GM23338 (cell line): ENCODE results near the gene HOXD4. TPM values are rescaled to one million over a fixed set of nuclear protein-coding genes. Genes with fewer than 3 reads are reported as not detected.
A peak's percentile ranks its signal among the peaks of the same experiment; 100 is the strongest.

Experiments
- ATAC-seq: fragments of 200-7000 bp; cut with Tn5 transposase; 3 replicates; pipeline ENCODE4 v1.9.1; 2020
- DNase-seq: peaks from one replicate; pipeline ENCODE4 v3.0.0-alpha.2; 2015; ENCODE audit warnings: low spot score
- H2AFZ ChIP-seq: fragments of 200-600 bp; sonication (generic); 2 replicates; pipeline ENCODE4 v1.8.0; 2016; ENCODE audit warnings: antibody characterized with exemption, mild to moderate bottlenecking, moderate library complexity
- H3F3A ChIP-seq: fragments of 200-600 bp; sonication (generic); replicated peaks from 2 replicates; pipeline ENCODE4 v1.8.0; 2017; ENCODE audit warnings: antibody characterized with exemption, mixed run types, low read depth
- H3K27ac ChIP-seq: fragments of 200-600 bp; sonication (generic); 2 replicates; pipeline ENCODE4 v1.6.1; 2016; ENCODE audit warnings: low read depth
- H3K27me3 ChIP-seq: fragments of 200-600 bp; sonication (generic); 2 replicates; pipeline ENCODE4 v1.8.0; 2016; ENCODE audit warnings: mild to moderate bottlenecking, mixed run types, moderate library complexity; ENCODE audit not compliant: insufficient read depth
- H3K36me3 ChIP-seq: fragments of 200-600 bp; sonication (generic); 2 replicates; pipeline ENCODE4 v1.8.0; 2016; ENCODE audit warnings: mild to moderate bottlenecking; ENCODE audit not compliant: insufficient read depth
- H3K4me1 ChIP-seq: fragments of 200-600 bp; sonication (generic); 2 replicates; pipeline ENCODE4 v1.8.0; 2016; ENCODE audit warnings: mild to moderate bottlenecking, moderate library complexity; ENCODE audit not compliant: insufficient read depth
- H3K4me2 ChIP-seq: fragments of 200-600 bp; sonication (generic); 2 replicates; pipeline ENCODE4 v1.7.1; 2017; ENCODE audit warnings: mixed run types
- H3K4me3 ChIP-seq: fragments of 200-600 bp; sonication (generic); 2 replicates; pipeline ENCODE4 v1.6.1; 2016; ENCODE audit warnings: mixed run types
- H3K79me2 ChIP-seq: fragments of 200-600 bp; sonication (generic); replicated peaks from 2 replicates; pipeline ENCODE4 v1.8.0; 2017; ENCODE audit warnings: mild to moderate bottlenecking; ENCODE audit not compliant: insufficient read depth
- H3K9me2 ChIP-seq: fragments of 200-600 bp; sonication (generic); 2 replicates; pipeline ENCODE4 v1.8.0; 2017; ENCODE audit not compliant: insufficient read depth
- H4K20me1 ChIP-seq: fragments of 200-600 bp; sonication (generic); replicated peaks from 2 replicates; pipeline ENCODE4 v1.8.0; 2017; ENCODE audit warnings: mild to moderate bottlenecking; ENCODE audit not compliant: insufficient read depth
- H3K27ac Mint-ChIP-seq: 2 replicates; pipeline ENCODE4 v1.8.0; 2020; ENCODE audit warnings: inconsistent platforms, mild to moderate bottlenecking, moderate library complexity, mixed read lengths
- H3K27me3 Mint-ChIP-seq: 3 replicates; pipeline ENCODE4 v1.8.0; 2022; ENCODE audit warnings: low read depth, mild to moderate bottlenecking, moderate library complexity, mixed read lengths, inconsistent platforms; ENCODE audit not compliant: insufficient read depth, poor library complexity
- H3K36me3 Mint-ChIP-seq: 3 replicates; pipeline ENCODE4 v1.8.0; 2021; ENCODE audit warnings: low read depth, mild to moderate bottlenecking, inconsistent platforms, moderate library complexity, mixed read lengths
- H3K4me1 Mint-ChIP-seq: 3 replicates; pipeline ENCODE4 v1.8.0; 2020; ENCODE audit warnings: mild to moderate bottlenecking, inconsistent platforms, mixed read lengths
- H3K4me3 Mint-ChIP-seq: 3 replicates; pipeline ENCODE4 v1.8.0; 2021; ENCODE audit warnings: moderate library complexity, mild to moderate bottlenecking, inconsistent platforms, mixed read lengths
- H3K9me3 Mint-ChIP-seq: 3 replicates; pipeline ENCODE4 v1.8.0; 2020; ENCODE audit warnings: moderate library complexity, mild to moderate bottlenecking, inconsistent platforms, mixed read lengths
- ETS1 ChIP-seq: IDR thresholded peaks from 2 replicates; pipeline ENCODE4 v1.6.1; 2016; ENCODE audit warnings: antibody characterized with exemption
- EZH2 ChIP-seq: fragments of 200-600 bp; sonication (generic); IDR thresholded peaks from one replicate; pipeline ENCODE4 v1.8.0; 2017; ENCODE audit warnings: antibody characterized with exemption, mild to moderate bottlenecking, low read depth; ENCODE audit not compliant: unreplicated experiment
- EZH2phosphoT487 ChIP-seq: fragments of 200-600 bp; sonication (generic); IDR thresholded peaks from one replicate; pipeline ENCODE4 v1.8.1; 2018; ENCODE audit warnings: antibody characterized with exemption; ENCODE audit not compliant: unreplicated experiment
- JUNB ChIP-seq: IDR thresholded peaks from one replicate; pipeline ENCODE4 v1.6.1; 2016; ENCODE audit warnings: antibody characterized with exemption; ENCODE audit not compliant: unreplicated experiment
- NANOG ChIP-seq: IDR thresholded peaks from 2 replicates; pipeline ENCODE4 v1.6.1; 2016; ENCODE audit warnings: antibody characterized with exemption, borderline replicate concordance
- REST ChIP-seq: IDR thresholded peaks from one replicate; pipeline ENCODE4 v1.6.1; 2018; ENCODE audit warnings: antibody characterized with exemption; ENCODE audit not compliant: unreplicated experiment
- ZNF331 ChIP-seq: fragments of 250-450 bp; sonication (Bioruptor Pico); IDR thresholded peaks from 2 replicates; pipeline ENCODE4 v1.5.0; 2020; ENCODE audit warnings: low read depth, mild to moderate bottlenecking, moderate library complexity
- ZNF462 ChIP-seq: fragments of 250-450 bp; sonication (Bioruptor Pico); IDR thresholded peaks from 2 replicates; pipeline ENCODE4 v1.5.0; 2020; ENCODE audit warnings: mild to moderate bottlenecking, moderate library complexity
- polyA plus RNA-seq: library from polyadenylated mRNA; unstranded; fragments of >200 nt; fragmentation: Nextera tagmentation; extraction: Ambion mirVana; gene quantifications from 2 replicates; pipeline ENCODE4 v1.2.1, GENCODE V29; 2016
- total RNA-seq: library from RNA; depleted of rRNA; stranded (reverse); fragments of >200 nt; shearing (Covaris generic); gene quantifications from 2 replicates; pipeline ENCODE4 v1.2.3, GENCODE V29; 2014

HOXD4 gene
- total and polyA plus RNA-seq, 2 experiments from 2014 or later, result not detected

- no peak for TF ChIP-seq ZNF462 (CRISPR knock-in tag)
- TF ChIP-seq ETS1, result no peak
- TF ChIP-seq NANOG, result no peak
Observed at GRCh38 chr2:176161825-176162626, 10.7 kb downstream of the HOXD4 start (continued).

GRCh38 chr2:176162911-176163671 lies 11.7 kb downstream of the HOXD4 start:
- peaks cover 100% of the 10 kb centered on the region for H3K27me3 ChIP-seq
- H3K4me3 ChIP-seq, result 0 out of 2 replicates have a peak overlapping the region, but pooled peaks have one; percentile 17
- H3K79me2 ChIP-seq, result no peaks in the 10 kb centered on the region
- H3K36me3 Mint-ChIP-seq, result no peaks in the 10 kb centered on the region
- peaks cover 7% of the 10 kb centered on the region; the same call in 1 of the 3 replicates for H3K9me3 Mint-ChIP-seq
- peaks cover 45% of the 10 kb centered on the region for H3K4me1 ChIP-seq
- H3K36me3 ChIP-seq, result no peaks in the 10 kb centered on the region
- H3K4me1 Mint-ChIP-seq, result peaks cover 40% of the 10 kb centered on the region
- no peak overlapping the region for H3K27ac Mint-ChIP-seq
- no peak for ATAC-seq
- no peak overlapping the region for H2AFZ ChIP-seq
- no peak overlapping the region for H3K27ac ChIP-seq
- peak overlapping the region; percentile 73; the same call in 1 of the 2 replicates for H3K4me2 ChIP-seq
- H4K20me1 ChIP-seq, result peaks cover 57% of the 10 kb centered on the region
- TF ChIP-seq EZH2phosphoT487 (peak; percentile 79), EZH2 (peak; percentile 99), JUNB (no peak), REST (no peak), ZNF331 (CRISPR knock-in tag) (no peak), ETS1 (no peak)
- H3K4me3 Mint-ChIP-seq, result no peak overlapping the region
- H3F3A ChIP-seq, result peaks cover 22% of the 10 kb centered on the region
- peaks cover 100% of the 10 kb centered on the region for H3K27me3 Mint-ChIP-seq
- no peaks in the 10 kb centered on the region for H3K9me2 ChIP-seq
- peak; percentile 46 for DNase-seq
